ENCODE data around the gene SURF2. TPM values are rescaled to one million over a fixed set of nuclear protein-coding genes. Genes with fewer than 3 reads are reported as not detected.

Gene SURF2
- total and polyA plus RNA-seq, 4 donors = 11.7 to 50.1 (median 27.2) TPM

- no peaks in the 10 kb centered on the region for H3K9me3 ChIP-seq (ENCODE audit: control insufficient read depth in 4 of 4, insufficient read depth in 3 of 4, low read length in 3 of 4)
- no peak overlapping the region for H3K27ac ChIP-seq (ENCODE audit: low read depth in 1 of 2, low read length in 1 of 2)
- H3K9ac ChIP-seq (ENCODE audit: insufficient read depth in 1 of 2, low read length in 2 of 2) = no peak overlapping the region
- no peak overlapping the region for H3K4me3 ChIP-seq
- H3K27me3 ChIP-seq (ENCODE audit: control insufficient read depth in 3 of 3, insufficient read depth in 3 of 3, low read length in 2 of 3) = peaks cover 0 to 6% (median 0%) of the 10 kb centered on the region in 3 donors
- H3K36me3 ChIP-seq (ENCODE audit: control insufficient read depth in 4 of 4, insufficient read depth in 4 of 4, low read length in 4 of 4) = no peaks in the 10 kb centered on the region
- 90 to 100% methylated on average over 3 of the region's 3 CpGs for WGBS, 2 donors
- TF ChIP-seq CTCF (IDR thresholded peaks at IDR 0.05; ENCODE audit: control extremely low read depth, extremely low read depth) = no peak
- no peaks in the 10 kb centered on the region for H3K4me1 ChIP-seq (ENCODE audit: control insufficient read depth in 5 of 5, insufficient read depth in 5 of 5, low read length in 5 of 5)
- ATAC-seq (ENCODE audit: insufficient read depth, low FRiP score) (no peak), DNase-seq (no peak)
These were observed 37.0 kb downstream of the SURF2 start for GRCh38 chr9:133393399-133393798.

- 31 to 32% methylated on average over 8 of the region's 8 CpGs for WGBS, 2 donors
- Histone ChIP-seq H3K9me3 (ENCODE audit: control insufficient read depth in 4 of 4, insufficient read depth in 3 of 4, low read length in 3 of 4) (no peaks in the 10 kb centered on the region), H3K27me3 (ENCODE audit: control insufficient read depth in 3 of 3, insufficient read depth in 3 of 3, low read length in 2 of 3) (peaks cover 0 to 6% (median 0%) of the 10 kb centered on the region in 3 donors), H3K9ac (ENCODE audit: insufficient read depth in 1 of 2, low read length in 2 of 2) (no peak overlapping the region), H3K36me3 (ENCODE audit: control insufficient read depth in 4 of 4, insufficient read depth in 4 of 4, low read length in 4 of 4) (no peaks in the 10 kb centered on the region), H3K4me1 (ENCODE audit: control insufficient read depth in 5 of 5, insufficient read depth in 5 of 5, low read length in 5 of 5) (no peaks in the 10 kb centered on the region), H3K4me3 (no peak overlapping the region), H3K27ac (ENCODE audit: low read depth in 1 of 2, low read length in 1 of 2) (no peak overlapping the region)
- DNase-seq = no peak
- no peak for ATAC-seq (ENCODE audit: insufficient read depth, low FRiP score)
- TF ChIP-seq CTCF (IDR thresholded peaks at IDR 0.05; ENCODE audit: control extremely low read depth, extremely low read depth) = no peak
These were observed 38.4 kb downstream of the SURF2 start for GRCh38 chr9:133394687-133395271.

DNA sequence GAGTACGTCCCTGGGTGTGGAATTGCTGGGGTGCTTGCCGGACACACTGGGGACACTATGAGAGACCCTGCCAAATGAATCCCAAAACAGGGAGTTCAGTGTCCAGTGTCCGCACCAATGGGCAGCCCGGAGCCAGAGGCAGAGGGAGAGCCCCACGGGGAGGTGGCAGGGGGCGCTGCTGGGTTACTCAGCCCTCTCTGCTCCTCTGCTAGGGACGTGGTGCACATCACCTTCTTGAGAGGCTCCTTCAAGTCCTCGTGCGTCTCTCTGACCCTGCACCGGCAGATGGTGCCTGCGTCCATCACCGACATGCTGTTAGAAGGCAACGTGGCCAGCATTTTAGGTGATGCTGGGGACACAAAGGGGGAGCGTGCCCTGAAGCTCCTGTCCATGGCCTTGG is 40.6 kb downstream of the SURF2 start:
- Histone ChIP-seq H3K27me3 (ENCODE audit: control insufficient read depth in 3 of 3, insufficient read depth in 3 of 3, low read length in 2 of 3) (peaks cover 0 to 6% (median 0%) of the 10 kb centered on the region in 3 donors), H3K27ac (ENCODE audit: low read depth in 1 of 2, low read length in 1 of 2) (no peak overlapping the region), H3K4me3 (no peak overlapping the region), H3K36me3 (ENCODE audit: control insufficient read depth in 4 of 4, insufficient read depth in 4 of 4, low read length in 4 of 4) (peaks cover 0 to 2% (median 0%) of the 10 kb centered on the region in 4 donors), H3K9me3 (ENCODE audit: control insufficient read depth in 4 of 4, insufficient read depth in 3 of 4, low read length in 3 of 4) (no peaks in the 10 kb centered on the region), H3K9ac (ENCODE audit: insufficient read depth in 1 of 2, low read length in 2 of 2) (no peak overlapping the region), H3K4me1 (ENCODE audit: control insufficient read depth in 5 of 5, insufficient read depth in 5 of 5, low read length in 5 of 5) (no peaks in the 10 kb centered on the region)
- no peak for TF ChIP-seq CTCF (IDR thresholded peaks at IDR 0.05; ENCODE audit: control extremely low read depth, extremely low read depth)
- DNase-seq (peak in 1 of 3 donors; percentile 29), ATAC-seq (ENCODE audit: insufficient read depth, low FRiP score) (no peak)
- 39% methylated on average over 14 of the region's 14 CpGs for WGBS, 2 donors

DNA sequence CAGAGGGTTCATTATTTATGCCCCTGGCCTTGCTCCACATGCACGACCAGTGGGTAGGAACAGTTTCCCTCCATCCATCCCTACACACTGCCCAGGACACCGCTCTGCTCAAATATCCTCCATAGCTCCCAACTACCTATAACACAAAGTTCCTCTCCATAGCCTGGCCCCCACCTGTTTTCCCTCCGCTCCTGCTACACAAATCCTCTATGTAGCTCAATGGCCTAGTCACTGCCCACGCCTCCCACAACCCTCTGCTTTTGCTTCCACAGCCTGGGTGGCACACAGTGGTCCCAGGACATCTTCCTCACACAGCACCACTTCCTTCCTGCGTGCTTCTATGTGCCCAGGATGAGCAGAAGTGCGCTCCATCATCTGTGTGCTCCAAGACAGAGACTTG is 41.0 kb downstream of the SURF2 start:
- Histone ChIP-seq H3K9me3 (ENCODE audit: control insufficient read depth in 4 of 4, insufficient read depth in 3 of 4, low read length in 3 of 4) (no peaks in the 10 kb centered on the region), H3K27ac (ENCODE audit: low read depth in 1 of 2, low read length in 1 of 2) (no peak overlapping the region), H3K4me1 (ENCODE audit: control insufficient read depth in 5 of 5, insufficient read depth in 5 of 5, low read length in 5 of 5) (no peaks in the 10 kb centered on the region), H3K36me3 (ENCODE audit: control insufficient read depth in 4 of 4, insufficient read depth in 4 of 4, low read length in 4 of 4) (peaks cover 0 to 2% (median 0%) of the 10 kb centered on the region in 4 donors), H3K4me3 (no peak overlapping the region), H3K9ac (ENCODE audit: insufficient read depth in 1 of 2, low read length in 2 of 2) (no peak overlapping the region), H3K27me3 (ENCODE audit: control insufficient read depth in 3 of 3, insufficient read depth in 3 of 3, low read length in 2 of 3) (peaks cover 0 to 6% (median 0%) of the 10 kb centered on the region in 3 donors)
- WGBS, 2 donors = 78 to 79% methylated on average over 6 of the region's 6 CpGs
- DNase-seq (no peak), ATAC-seq (ENCODE audit: insufficient read depth, low FRiP score) (no peak)
- no peak for TF ChIP-seq CTCF (IDR thresholded peaks at IDR 0.05; ENCODE audit: control extremely low read depth, extremely low read depth)

All from lung (tissue), 12 donors.